Endothelial cell of hepatic sinusoid (primary cell): ENCODE measurements around the gene GRHL1.

Source experiments
- in situ Hi-C: cut with HindIII; loops from 2 replicates; pipeline ENCODE4 v1.10.0; 2017; ENCODE audit warnings: low sequenced_read_pairs

The GRHL1 gene

GRCh38 chr2:10036095-10036884 is 84.8 kb downstream of the GRHL1 start:
- in situ Hi-C loops = no loop called here

GRCh38 chr2:10038123-10038522 is 86.6 kb downstream of the GRHL1 start:
- in situ Hi-C loops = no loop called here

- in situ Hi-C loops = no loop called here
These were observed 87.2 kb downstream of the GRHL1 start for GRCh38 chr2:10038716-10039115.

DNA sequence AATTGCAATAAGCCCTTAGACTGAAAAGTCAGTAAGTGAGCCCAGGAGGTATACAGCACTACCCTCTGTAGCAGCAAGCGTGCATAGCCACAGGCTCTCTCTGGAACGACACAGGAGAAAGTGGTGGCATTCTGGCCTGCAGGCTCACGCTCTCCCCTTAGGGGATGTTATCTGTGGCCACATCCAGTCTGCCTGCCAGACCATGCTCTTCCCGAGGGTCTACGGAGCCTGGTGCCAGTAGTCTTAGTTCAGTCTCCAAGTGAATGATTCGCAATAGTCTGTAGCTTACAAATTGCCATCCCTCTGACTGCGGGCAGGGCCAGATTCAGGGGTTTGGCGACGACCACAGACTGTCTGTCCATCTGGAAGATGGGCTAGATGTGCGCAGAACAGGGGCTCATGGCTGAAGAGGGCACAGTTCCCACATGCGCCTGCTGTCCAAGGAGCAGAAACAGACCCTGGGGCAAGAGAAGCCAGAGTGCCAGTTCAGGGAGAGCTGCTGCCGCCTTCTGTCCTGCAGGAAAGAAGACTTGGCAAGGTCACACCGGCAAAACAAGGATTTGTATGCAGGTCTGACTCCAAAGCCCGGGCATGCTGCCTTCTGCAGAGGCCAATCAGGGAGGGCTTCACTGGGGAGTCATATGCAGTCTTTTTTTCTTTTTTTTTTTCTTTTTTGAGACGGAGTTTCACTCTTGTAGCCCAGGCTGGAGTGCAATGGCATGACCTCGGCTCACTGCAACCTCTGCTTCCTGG is 88.3 kb downstream of the GRHL1 start:
- in situ Hi-C loops = loop anchor here (5.0 kb wide), 2 partner anchors 57 to 228 kb away; no protein-coding TSS in a partner anchor

DNA sequence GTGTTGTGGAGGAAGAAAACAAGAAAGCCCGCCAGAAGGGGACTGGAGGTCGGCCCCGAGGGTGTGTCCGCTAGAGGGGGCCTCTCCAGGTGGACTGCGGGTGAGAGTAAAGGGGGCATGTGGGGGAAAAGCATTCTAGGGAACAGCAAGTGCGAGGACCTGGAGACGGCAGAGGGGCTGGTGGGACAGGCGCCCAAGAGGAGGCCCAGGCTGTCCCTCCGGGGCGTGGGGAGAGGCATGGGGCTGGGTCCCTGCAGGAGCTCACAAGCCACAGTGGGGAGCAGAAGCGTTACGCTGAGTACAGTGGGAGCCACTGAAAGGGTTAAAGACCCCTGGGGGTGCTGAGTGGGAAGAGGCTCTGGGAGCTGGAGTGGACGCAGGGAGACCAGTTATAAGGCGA is 90.2 kb downstream of the GRHL1 start:
- in situ Hi-C loops = loop anchor here (5.0 kb wide), 2 partner anchors 56 to 229 kb away; no protein-coding TSS in a partner anchor

GRCh38 chr2:10042301-10043161 is 91.0 kb downstream of the GRHL1 start:
- in situ Hi-C loops = loop anchor here (5.0 kb wide), 2 partner anchors 55 to 230 kb away; no protein-coding TSS in a partner anchor

- in situ Hi-C loops = loop anchor here (5.0 kb wide), 2 partner anchors 54 to 231 kb away; no protein-coding TSS in a partner anchor
These were observed 91.9 kb downstream of the GRHL1 start, which contains the start of gene KLF11 for GRCh38 chr2:10043256-10043905. Gene KLF11 (plus strand): TSS chr2:10043550. CDS start chr2:10043717, 167 bp downstream.

DNA sequence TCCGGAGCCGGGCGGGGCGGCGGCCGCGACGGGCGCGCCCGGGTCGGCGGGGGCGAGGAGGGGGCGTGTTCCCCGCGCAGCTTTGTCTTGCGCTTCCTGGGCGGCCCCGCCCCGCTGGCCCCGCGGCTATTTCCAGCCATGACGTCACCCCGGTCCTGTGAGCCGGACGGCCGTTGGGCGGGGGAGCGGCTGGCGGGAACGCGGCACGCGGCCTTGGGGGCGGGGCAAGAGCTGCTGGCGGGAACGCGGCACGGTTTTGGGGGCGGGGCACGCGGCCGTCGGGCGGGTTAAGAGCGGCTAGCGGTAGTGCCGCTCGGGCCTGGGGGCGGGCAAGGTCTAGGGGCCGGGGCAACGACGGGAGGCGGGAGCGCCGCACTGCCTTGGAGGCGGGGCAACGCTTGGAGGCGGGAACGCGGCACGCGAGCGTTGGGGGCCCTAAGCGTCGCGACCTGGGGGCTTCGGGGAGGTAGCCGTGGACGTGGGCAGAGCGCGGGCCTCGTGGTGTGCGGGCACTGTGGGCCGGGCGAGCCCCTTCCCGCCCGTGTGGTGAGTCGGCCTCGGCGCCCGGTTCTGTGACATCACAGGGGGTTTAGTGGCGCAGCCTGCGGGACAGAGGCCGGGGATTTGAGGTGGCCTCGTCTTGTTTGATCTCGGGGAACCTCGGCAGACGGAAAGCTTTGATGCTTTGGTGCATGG is 92.6 kb downstream of the GRHL1 start:
- in situ Hi-C loops = loop anchor here (5.0 kb wide), 2 partner anchors 53 to 232 kb away; no protein-coding TSS in a partner anchor

GRCh38 chr2:10045561-10046355 is 94.3 kb downstream of the GRHL1 start:
- in situ Hi-C loops = no loop called here

GRCh38 chr2:10046931-10047330 is 95.4 kb downstream of the GRHL1 start:
- in situ Hi-C loops = no loop called here

- in situ Hi-C loops = no loop called here
These were observed 96.4 kb downstream of the GRHL1 start for GRCh38 chr2:10047616-10048500.

DNA sequence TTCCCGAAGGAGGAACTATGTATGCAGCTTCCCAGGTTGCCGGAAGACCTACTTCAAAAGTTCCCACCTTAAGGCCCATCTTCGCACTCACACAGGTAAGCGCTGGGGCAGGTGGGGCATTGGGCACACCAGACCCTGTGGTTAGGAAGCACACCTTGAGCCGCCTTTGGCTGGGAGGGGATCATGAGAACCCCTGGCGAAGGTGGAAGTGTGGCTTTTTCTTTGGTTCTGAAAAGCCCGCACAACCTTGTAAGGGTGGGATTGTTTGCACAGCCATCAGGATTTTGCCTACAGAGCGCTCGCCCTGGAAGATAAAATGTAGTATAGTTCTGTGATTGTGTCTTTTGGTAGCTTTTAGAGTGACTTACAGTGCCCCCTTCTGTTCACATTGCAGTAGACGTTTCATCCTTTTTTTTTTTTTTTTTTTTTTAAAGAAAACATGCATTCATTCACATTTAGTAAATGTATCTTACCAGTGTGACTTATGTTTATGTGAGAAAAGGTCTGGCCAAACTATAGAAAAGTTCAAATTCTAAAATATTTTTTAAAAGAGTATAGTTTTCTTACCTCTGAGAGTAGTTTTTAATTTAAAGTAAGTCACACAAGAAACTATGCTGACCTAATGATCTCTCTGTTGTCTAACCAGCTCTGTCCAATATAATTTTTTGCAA is 97.1 kb downstream of the GRHL1 start:
- in situ Hi-C loops = no loop called here
